Transverse colon (tissue), 4 donors: ENCODE data around the gene ERC2.

Experiments
- POLR2AphosphoS5 ChIP-seq, 3 donors: sonication (generic); formaldehyde crosslinking; IDR thresholded peaks; one replicate each; pipeline ENCODE4 v1.6.1; 2016; ENCODE audit warnings: antibody characterized with exemption in 3 of 3
- TF ChIP-seq, protein P1 (sequence below), 5 experiments: fragments of 200-600 bp in 3 of 5; fragments of 450-650 bp in 2 of 5; sonication (generic) in 3 of 5; IDR thresholded peaks; 1 replicate in 2 of 5; 2 replicates in 3 of 5; pipeline ENCODE4 v1.5.1; 2016 to 2017; ENCODE audit warnings: antibody characterized with exemption in 5 of 5, inconsistent platforms in 3 of 5, mild to moderate bottlenecking in 2 of 5, moderate library complexity in 1 of 5

DNA sequence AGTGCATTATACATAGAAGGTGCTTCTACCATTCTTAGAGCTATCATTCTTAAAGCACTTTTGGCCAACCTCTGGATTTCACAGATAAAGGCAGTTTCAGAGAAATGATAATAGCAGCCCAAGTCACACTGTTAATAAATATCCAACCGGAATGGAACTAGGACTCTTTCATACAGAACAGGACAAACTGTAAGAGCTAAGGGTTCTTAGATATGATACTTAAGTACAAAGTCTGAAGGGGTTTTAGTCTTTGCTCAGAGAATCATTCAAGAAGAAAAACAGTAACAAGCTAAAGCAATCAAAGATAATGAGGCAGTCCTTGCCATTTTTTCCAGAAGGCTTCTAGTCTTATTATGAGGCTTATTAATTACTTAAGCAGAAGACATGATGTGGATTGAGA lies 239.0 kb downstream of the ERC2 start:
- TF ChIP-seq POLR2AphosphoS5 (IDR thresholded peaks at IDR 0.05) = no peak
- TF ChIP-seq, protein P1, sequence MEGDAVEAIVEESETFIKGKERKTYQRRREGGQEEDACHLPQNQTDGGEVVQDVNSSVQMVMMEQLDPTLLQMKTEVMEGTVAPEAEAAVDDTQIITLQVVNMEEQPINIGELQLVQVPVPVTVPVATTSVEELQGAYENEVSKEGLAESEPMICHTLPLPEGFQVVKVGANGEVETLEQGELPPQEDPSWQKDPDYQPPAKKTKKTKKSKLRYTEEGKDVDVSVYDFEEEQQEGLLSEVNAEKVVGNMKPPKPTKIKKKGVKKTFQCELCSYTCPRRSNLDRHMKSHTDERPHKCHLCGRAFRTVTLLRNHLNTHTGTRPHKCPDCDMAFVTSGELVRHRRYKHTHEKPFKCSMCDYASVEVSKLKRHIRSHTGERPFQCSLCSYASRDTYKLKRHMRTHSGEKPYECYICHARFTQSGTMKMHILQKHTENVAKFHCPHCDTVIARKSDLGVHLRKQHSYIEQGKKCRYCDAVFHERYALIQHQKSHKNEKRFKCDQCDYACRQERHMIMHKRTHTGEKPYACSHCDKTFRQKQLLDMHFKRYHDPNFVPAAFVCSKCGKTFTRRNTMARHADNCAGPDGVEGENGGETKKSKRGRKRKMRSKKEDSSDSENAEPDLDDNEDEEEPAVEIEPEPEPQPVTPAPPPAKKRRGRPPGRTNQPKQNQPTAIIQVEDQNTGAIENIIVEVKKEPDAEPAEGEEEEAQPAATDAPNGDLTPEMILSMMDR (IDR thresholded peaks at IDR 0.05) = no peak
